ENCODE results near the gene CYP26A1.
A peak's percentile ranks its signal among the peaks of the same experiment; 100 is the strongest.
"Not testable (repeated sequence)": the region's sequence is repeated elsewhere in the genome, so short reads cannot be mapped to it uniquely, and the experiment has no call there.

The CYP26A1 gene

GRCh38 chr10:93080350-93081046, 6.8 kb downstream of the CYP26A1 start:
- peak; percentile 62 for DNase-seq

- DNase-seq = no peak
These were observed 7.6 kb downstream of the CYP26A1 start for GRCh38 chr10:93081318-93081717.

GRCh38 chr10:93081834-93082233, 8.1 kb downstream of the CYP26A1 start:
- no peak for DNase-seq

GRCh38 chr10:93083743-93084539, 10.2 kb downstream of the CYP26A1 start:
- DNase-seq = no peak

- DNase-seq = no peak
These were observed 11.7 kb downstream of the CYP26A1 start for GRCh38 chr10:93085272-93085859.

- no peak for DNase-seq
These were observed 12.6 kb downstream of the CYP26A1 start for GRCh38 chr10:93086289-93086688.

GRCh38 chr10:93087846-93088245, 14.2 kb downstream of the CYP26A1 start:
- DNase-seq = no peak

GRCh38 chr10:93088466-93088865, 14.8 kb downstream of the CYP26A1 start:
- no peak for DNase-seq

GRCh38 chr10:93090619-93091018, 16.9 kb downstream of the CYP26A1 start:
- no peak for DNase-seq

GRCh38 chr10:93091960-93092359, 18.3 kb downstream of the CYP26A1 start:
- DNase-seq = no peak

GRCh38 chr10:93095225-93095624, 21.5 kb downstream of the CYP26A1 start:
- no peak for DNase-seq

- DNase-seq = no peak
These were observed 23.2 kb downstream of the CYP26A1 start for GRCh38 chr10:93096901-93097300.

GRCh38 chr10:93097386-93097785, 23.7 kb downstream of the CYP26A1 start:
- no peak for DNase-seq

- DNase-seq = no peak
These were observed 25.1 kb downstream of the CYP26A1 start for GRCh38 chr10:93098816-93099215.

GRCh38 chr10:93099670-93100069, 26.0 kb downstream of the CYP26A1 start:
- DNase-seq = no peak

- DNase-seq = not testable (repeated sequence)
These were observed 27.5 kb downstream of the CYP26A1 start for GRCh38 chr10:93101148-93101547.

GRCh38 chr10:93103953-93104352, 30.3 kb downstream of the CYP26A1 start:
- DNase-seq = no peak

- peak; percentile 29 for DNase-seq
These were observed 33.0 kb downstream of the CYP26A1 start for GRCh38 chr10:93106631-93107072.

- DNase-seq = no peak
These were observed 36.9 kb downstream of the CYP26A1 start for GRCh38 chr10:93110472-93111146.

- no peak for DNase-seq
These were observed 39.3 kb downstream of the CYP26A1 start for GRCh38 chr10:93113042-93113441.

GRCh38 chr10:93115661-93116383, 42.1 kb downstream of the CYP26A1 start:
- DNase-seq = peak; percentile 55

GRCh38 chr10:93121311-93121710, 47.6 kb downstream of the CYP26A1 start:
- no peak for DNase-seq

- DNase-seq = no peak
These were observed 50.1 kb downstream of the CYP26A1 start for GRCh38 chr10:93123766-93124165.
